ENCODE results near the gene CYP2S1.

Gene CYP2S1

GRCh38 chr19:41194157-41194552 lies 1.1 kb downstream of the CYP2S1 start:
- no peak for DNase-seq (ENCODE audit: low read depth in 1 of 2, low spot score in 1 of 2)

GRCh38 chr19:41195675-41196497 lies 2.9 kb downstream of the CYP2S1 start:
- DNase-seq (ENCODE audit: low read depth in 1 of 2, low spot score in 1 of 2) = no peak

GRCh38 chr19:41198559-41198958 lies 5.5 kb downstream of the CYP2S1 start:
- no peak for DNase-seq (ENCODE audit: low read depth in 1 of 2, low spot score in 1 of 2)

- no peak for DNase-seq (ENCODE audit: low read depth in 1 of 2, low spot score in 1 of 2)
These were observed 10.4 kb downstream of the CYP2S1 start for GRCh38 chr19:41203371-41203770.

- peak; percentile 65 to 68 for DNase-seq (ENCODE audit: low read depth in 1 of 2, low spot score in 1 of 2)
These were observed 11.3 kb downstream of the CYP2S1 start for GRCh38 chr19:41204338-41204737.

- DNase-seq (ENCODE audit: low read depth in 1 of 2, low spot score in 1 of 2) = no peak
These were observed 13.0 kb downstream of the CYP2S1 start for GRCh38 chr19:41205995-41206394.

- no peak for DNase-seq (ENCODE audit: low read depth in 1 of 2, low spot score in 1 of 2)
These were observed 13.4 kb downstream of the CYP2S1 start for GRCh38 chr19:41206456-41206855.

GRCh38 chr19:41206926-41207750 lies 14.1 kb downstream of the CYP2S1 start:
- no peak for DNase-seq (ENCODE audit: low read depth in 1 of 2, low spot score in 1 of 2)

GRCh38 chr19:41214161-41214560 lies 21.1 kb downstream of the CYP2S1 start:
- no peak for DNase-seq (ENCODE audit: low read depth in 1 of 2, low spot score in 1 of 2)

GRCh38 chr19:41217741-41218140 lies 24.7 kb downstream of the CYP2S1 start:
- no peak for DNase-seq (ENCODE audit: low read depth in 1 of 2, low spot score in 1 of 2)

GRCh38 chr19:41218249-41218614 lies 25.2 kb downstream of the CYP2S1 start:
- no peak for DNase-seq (ENCODE audit: low read depth in 1 of 2, low spot score in 1 of 2)

GRCh38 chr19:41218615-41219507 lies 25.8 kb downstream of the CYP2S1 start, which contains the start of gene AXL:
Gene AXL (plus strand): TSS chr19:41219223. CDS start chr19:41219393, 170 bp downstream.
- no peak for DNase-seq (ENCODE audit: low read depth in 1 of 2, low spot score in 1 of 2)

GRCh38 chr19:41219924-41220567 lies 27.0 kb downstream of the CYP2S1 start:
- no peak for DNase-seq (ENCODE audit: low read depth in 1 of 2, low spot score in 1 of 2)

- no peak for DNase-seq (ENCODE audit: low read depth in 1 of 2, low spot score in 1 of 2)
These were observed 27.8 kb downstream of the CYP2S1 start for GRCh38 chr19:41220811-41221210.

- DNase-seq (ENCODE audit: low read depth in 1 of 2, low spot score in 1 of 2) = no peak
These were observed 28.6 kb downstream of the CYP2S1 start for GRCh38 chr19:41221514-41222205.

- DNase-seq (ENCODE audit: low read depth in 1 of 2, low spot score in 1 of 2) = no peak
These were observed 29.2 kb downstream of the CYP2S1 start for GRCh38 chr19:41222240-41222639.

- no peak for DNase-seq (ENCODE audit: low read depth in 1 of 2, low spot score in 1 of 2)
These were observed 30.6 kb downstream of the CYP2S1 start for GRCh38 chr19:41223431-41224234.

GRCh38 chr19:41224632-41225031 lies 31.6 kb downstream of the CYP2S1 start:
- no peak for DNase-seq (ENCODE audit: low read depth in 1 of 2, low spot score in 1 of 2)
